Neural progenitor cell (in vitro differentiated cells): ENCODE results near the gene ENO2. TPM values are rescaled to one million over a fixed set of nuclear protein-coding genes. Genes with fewer than 3 reads are reported as not detected.
A peak's percentile ranks its signal among the peaks of the same experiment; 100 is the strongest.

ENCODE experiments used
- DNase-seq: peaks from one replicate; pipeline ENCODE4 v3.0.0-alpha.2; 2016; ENCODE audit warnings: low spot score
- H2AFZ ChIP-seq: fragments of 200-600 bp; sonication (generic); replicated peaks from 2 replicates; pipeline ENCODE4 v1.6.1; 2016; ENCODE audit warnings: antibody characterized with exemption
- H3F3A ChIP-seq: fragments of 200-600 bp; sonication (generic); 2 replicates; pipeline ENCODE4 v1.6.1; 2016; ENCODE audit warnings: antibody characterized with exemption, low read depth
- H3K27ac ChIP-seq: fragments of 200-600 bp; sonication (generic); 2 replicates; pipeline ENCODE4 v1.5.1; 2016; ENCODE audit warnings: mild to moderate bottlenecking
- H3K27me3 ChIP-seq: fragments of 200-600 bp; sonication (generic); 2 replicates; pipeline ENCODE4 v1.6.1; 2016; ENCODE audit warnings: mild to moderate bottlenecking, moderate library complexity
- H3K36me3 ChIP-seq: fragments of 200-600 bp; sonication (generic); 2 replicates; pipeline ENCODE4 v1.5.1; 2016
- H3K4me1 ChIP-seq: fragments of 200-600 bp; sonication (generic); 2 replicates; pipeline ENCODE4 v1.6.1; 2016; ENCODE audit warnings: mixed run types
- H3K4me2 ChIP-seq: fragments of 200-600 bp; sonication (generic); 2 replicates; pipeline ENCODE4 v1.6.1; 2016
- H3K4me3 ChIP-seq: fragments of 200-600 bp; sonication (generic); 2 replicates; pipeline ENCODE4 v1.5.1; 2016
- H3K79me2 ChIP-seq: fragments of 200-600 bp; sonication (generic); 2 replicates; pipeline ENCODE4 v1.6.1; 2016; ENCODE audit warnings: low read depth
- H3K9ac ChIP-seq: fragments of 200-600 bp; sonication (generic); 2 replicates; pipeline ENCODE4 v1.6.1; 2016
- H3K9me3 ChIP-seq: fragments of 200-600 bp; sonication (generic); 2 replicates; pipeline ENCODE4 v1.5.1; 2016; ENCODE audit warnings: low read depth
- H4K20me1 ChIP-seq: fragments of 200-600 bp; sonication (generic); 2 replicates; pipeline ENCODE4 v1.6.1; 2016; ENCODE audit warnings: low read depth
- H3K27ac Mint-ChIP-seq: 3 replicates; pipeline ENCODE4 v1.8.0; 2021; ENCODE audit warnings: mixed read lengths
- H3K27me3 Mint-ChIP-seq: 2 replicates; pipeline ENCODE4 v1.8.0; 2022; ENCODE audit warnings: low read depth, mild to moderate bottlenecking, inconsistent platforms, moderate library complexity, mixed read lengths; ENCODE audit not compliant: insufficient read depth
- H3K36me3 Mint-ChIP-seq: 3 replicates; pipeline ENCODE4 v1.8.0; 2021; ENCODE audit warnings: mixed read lengths
- H3K4me1 Mint-ChIP-seq: 3 replicates; pipeline ENCODE4 v1.8.0; 2021; ENCODE audit warnings: mixed read lengths
- H3K4me3 Mint-ChIP-seq: 3 replicates; pipeline ENCODE4 v1.8.0; 2021; ENCODE audit warnings: mild to moderate bottlenecking, moderate library complexity, mixed read lengths
- H3K9me3 Mint-ChIP-seq: 3 replicates; pipeline ENCODE4 v1.8.0; 2020; ENCODE audit warnings: mixed read lengths
- CTCF ChIP-seq: fragments of 200-600 bp; sonication (generic); IDR thresholded peaks from 2 replicates; pipeline ENCODE4 v1.5.1; 2017; ENCODE audit warnings: antibody characterized with exemption, mild to moderate bottlenecking
- EZH2 ChIP-seq: fragments of 200-600 bp; sonication (generic); IDR thresholded peaks from 2 replicates; pipeline ENCODE4 v1.6.1; 2017; ENCODE audit warnings: antibody characterized with exemption, mild to moderate bottlenecking, moderate library complexity
- EZH2phosphoT487 ChIP-seq: fragments of 200-600 bp; sonication (generic); IDR thresholded peaks from 2 replicates; pipeline ENCODE4 v1.6.1; 2017; ENCODE audit warnings: antibody characterized with exemption
- total RNA-seq: library from RNA; depleted of rRNA; stranded (reverse); fragments of >200 nt; gene quantifications from 2 replicates; pipeline ENCODE4 v1.2.3, GENCODE V29; 2015; ENCODE audit warnings: low replicate concordance

The ENO2 gene
- total RNA-seq, 1 donor from 2014 or later: 82.2 TPM

- no peak for TF ChIP-seq EZH2
- peak; percentile 27 for TF ChIP-seq CTCF
- no peak overlapping the region for H3K27ac ChIP-seq
- peak; percentile 33 for DNase-seq
- Mint-ChIP-seq H3K36me3 (peaks cover 7% of the 10 kb centered on the region), H3K4me1 (peaks cover 43% of the 10 kb centered on the region), H3K4me3 (peak overlapping the region; percentile 59), H3K27me3 (peaks cover 12% of the 10 kb centered on the region), H3K9me3 (no peaks in the 10 kb centered on the region), H3K27ac (no peak overlapping the region)
- H3K9me3 ChIP-seq: no peaks in the 10 kb centered on the region
- H3F3A ChIP-seq: peaks cover 46% of the 10 kb centered on the region
- H2AFZ ChIP-seq: no peak overlapping the region
- H4K20me1 ChIP-seq: no peaks in the 10 kb centered on the region
- no peaks in the 10 kb centered on the region for H3K79me2 ChIP-seq
- H3K27me3 ChIP-seq: no peaks in the 10 kb centered on the region
- H3K4me3 ChIP-seq: no peak overlapping the region
- H3K4me2 ChIP-seq: peak overlapping the region; percentile 63
- H3K9ac ChIP-seq: no peak overlapping the region
- peaks cover 20% of the 10 kb centered on the region for H3K4me1 ChIP-seq
- no peaks in the 10 kb centered on the region for H3K36me3 ChIP-seq
Measured at GRCh38 chr12:6960593-6961277, 46.4 kb downstream of the ENO2 start.

DNA sequence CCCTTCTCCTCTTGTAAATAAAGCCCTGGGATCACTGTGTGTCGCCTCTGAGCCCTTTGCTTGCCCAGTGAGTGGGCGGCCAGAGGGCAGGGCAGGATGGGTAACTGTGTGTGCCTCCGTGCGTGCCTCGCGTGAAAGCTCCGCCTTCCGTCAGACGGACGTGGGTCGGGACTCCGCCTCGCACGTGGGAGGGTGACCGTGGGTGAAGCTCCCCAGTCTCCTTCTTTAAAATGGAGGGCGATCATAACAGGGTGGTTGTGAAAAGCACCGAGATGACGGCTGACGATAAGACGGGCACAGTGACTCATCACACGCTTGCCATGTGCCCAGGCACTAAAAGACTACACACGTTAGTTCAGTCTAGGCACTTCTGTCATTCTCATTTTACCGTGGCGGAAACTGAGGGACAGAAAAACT, 46.9 kb downstream of the ENO2 start:
- H3K4me2 ChIP-seq: peak overlapping the region; percentile 63
- H3K4me1 Mint-ChIP-seq: peaks cover 43% of the 10 kb centered on the region
- H3K27ac ChIP-seq: no peak overlapping the region
- no peaks in the 10 kb centered on the region for H3K27me3 ChIP-seq
- H3K9me3 ChIP-seq: no peaks in the 10 kb centered on the region
- no peak overlapping the region for H3K9ac ChIP-seq
- no peak for TF ChIP-seq EZH2phosphoT487
- no peak for TF ChIP-seq EZH2
- TF ChIP-seq CTCF: no peak
- H3K4me1 ChIP-seq: peaks cover 20% of the 10 kb centered on the region
- H3K36me3 ChIP-seq: no peaks in the 10 kb centered on the region
- no peaks in the 10 kb centered on the region for H3K79me2 ChIP-seq
- peaks cover 12% of the 10 kb centered on the region for H3K27me3 Mint-ChIP-seq
- H4K20me1 ChIP-seq: no peaks in the 10 kb centered on the region
- no peaks in the 10 kb centered on the region for H3K9me3 Mint-ChIP-seq
- no peak overlapping the region for H3K4me3 Mint-ChIP-seq
- H3K27ac Mint-ChIP-seq: peak overlapping the region; percentile 90
- peak overlapping the region; percentile 46 for H2AFZ ChIP-seq
- H3F3A ChIP-seq: peaks cover 51% of the 10 kb centered on the region
- peak overlapping the region; percentile 18 for H3K4me3 ChIP-seq
- peaks cover 9% of the 10 kb centered on the region for H3K36me3 Mint-ChIP-seq
- no peak for DNase-seq

DNA sequence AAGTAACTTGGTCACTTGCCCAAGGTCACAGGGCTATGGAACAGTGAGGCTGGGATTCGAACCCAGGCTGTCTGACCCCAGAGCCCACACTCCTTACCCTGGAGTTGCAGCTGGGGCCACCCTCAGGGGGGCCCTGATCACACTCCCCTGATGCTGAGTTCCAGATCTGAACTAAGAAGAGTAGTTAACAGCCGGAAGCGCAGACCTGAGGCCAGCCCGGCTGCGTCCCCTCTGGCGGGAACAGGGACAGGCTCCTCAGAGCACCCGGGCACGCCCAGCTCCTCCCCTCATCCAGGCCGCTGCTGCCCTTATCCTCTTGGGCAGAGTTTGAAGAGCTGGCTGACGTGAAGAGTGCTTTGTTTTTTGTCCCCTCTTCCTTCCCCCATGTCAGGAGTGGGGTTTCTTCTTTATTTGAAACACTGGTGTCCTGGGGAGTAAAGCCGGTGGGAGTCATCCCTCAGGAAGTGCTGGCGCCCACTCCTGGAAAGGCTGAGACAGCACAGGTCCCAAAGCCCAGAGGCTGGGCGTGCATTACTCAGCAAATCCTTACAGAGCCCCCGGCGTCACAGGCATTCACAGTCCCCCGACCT, 47.4 kb downstream of the ENO2 start:
- Mint-ChIP-seq H3K36me3 (peaks cover 11% of the 10 kb centered on the region), H3K9me3 (no peaks in the 10 kb centered on the region), H3K27me3 (peaks cover 12% of the 10 kb centered on the region), H3K27ac (peak overlapping the region; percentile 90), H3K4me3 (peak overlapping the region; percentile 62), H3K4me1 (peaks cover 40% of the 10 kb centered on the region)
- H3K9ac ChIP-seq: no peak overlapping the region
- H3K27me3 ChIP-seq: no peaks in the 10 kb centered on the region
- peak overlapping the region; percentile 46 for H2AFZ ChIP-seq
- peak; percentile 89 for DNase-seq
- H3K27ac ChIP-seq: peak overlapping the region; percentile 16
- peaks cover 54% of the 10 kb centered on the region for H3F3A ChIP-seq
- peaks cover 20% of the 10 kb centered on the region for H3K4me1 ChIP-seq
- no peaks in the 10 kb centered on the region for H3K9me3 ChIP-seq
- peak overlapping the region; percentile 18 for H3K4me3 ChIP-seq
- TF ChIP-seq CTCF: peak; percentile 70
- TF ChIP-seq EZH2: no peak
- no peak for TF ChIP-seq EZH2phosphoT487
- H4K20me1 ChIP-seq: no peaks in the 10 kb centered on the region
- no peaks in the 10 kb centered on the region for H3K36me3 ChIP-seq
- H3K4me2 ChIP-seq: peak overlapping the region; percentile 63
- H3K79me2 ChIP-seq: no peaks in the 10 kb centered on the region
